HFFc6 (cell line): ENCODE data around the gene EGR4. TPM values are rescaled to one million over a fixed set of nuclear protein-coding genes. Genes with fewer than 3 reads are reported as not detected.

Source experiments
- DNase-seq: peaks from one replicate; pipeline ENCODE4 v3.0.0-alpha.2; 2018
- H3K27ac Mint-ChIP-seq: 2 replicates; pipeline ENCODE4 v1.8.0; 2020; ENCODE audit warnings: mild to moderate bottlenecking, mixed read lengths
- H3K27me3 Mint-ChIP-seq: 2 replicates; pipeline ENCODE4 v1.8.0; 2021; ENCODE audit warnings: mild to moderate bottlenecking, moderate library complexity, mixed read lengths; ENCODE audit not compliant: insufficient read depth
- H3K36me3 Mint-ChIP-seq: 2 replicates; pipeline ENCODE4 v1.8.0; 2021; ENCODE audit warnings: low read depth, mixed read lengths
- H3K4me1 Mint-ChIP-seq: 2 replicates; pipeline ENCODE4 v1.8.0; 2020; ENCODE audit warnings: low read depth, mixed read lengths
- H3K4me3 Mint-ChIP-seq: 2 replicates; pipeline ENCODE4 v1.8.0; 2020; ENCODE audit warnings: mild to moderate bottlenecking, moderate library complexity, mixed read lengths
- H3K9me3 Mint-ChIP-seq: 2 replicates; pipeline ENCODE4 v1.8.0; 2020; ENCODE audit warnings: mild to moderate bottlenecking, mixed read lengths
- CTCF ChIP-seq: fragments of 200-600 bp; sonication (generic); IDR thresholded peaks from 2 replicates; pipeline ENCODE4 v1.5.0; 2021; ENCODE audit warnings: antibody characterized with exemption, mild to moderate bottlenecking
- long read RNA-seq: library from polyadenylated mRNA; unstranded; transcript quantifications from one replicate; pipeline ENCODE4 v2.0.0, GENCODE V29; 2019
- total RNA-seq, 6 experiments: library from RNA; stranded (reverse); fragmentation: NEBNext Ultra II Directional; extraction: Animal tissue kit (Norgen Biotek cat#: 25700); gene quantifications; 2 replicates in 1 of 6; 3 replicates in 5 of 6; pipeline ENCODE4 v1.2.3, GENCODE V29; 2021

EGR4 gene
- not detected for total RNA-seq
- long read RNA-seq: 0 reads

GRCh38 chr2:73293534-73294171 lies at the start of gene EGR4:
TSS of gene EGR4 (minus strand) at chr2:73293548. CDS start at chr2:73293317, 231 bp downstream.
- peaks cover 9% of the 10 kb centered on the region for H3K4me1 Mint-ChIP-seq
- H3K4me3 Mint-ChIP-seq: no peak within 1 kb of the TSS
- peaks cover 45% of the 10 kb centered on the region for H3K27me3 Mint-ChIP-seq
- TF ChIP-seq CTCF: no peak
- DNase-seq: peak; percentile 28
- H3K36me3 Mint-ChIP-seq: no peaks in the 10 kb centered on the region
- H3K27ac Mint-ChIP-seq: no peak within 1 kb of the TSS
- no peaks in the 10 kb centered on the region for H3K9me3 Mint-ChIP-seq

GRCh38 chr2:73341039-73341438 lies 47.7 kb upstream of the EGR4 start:
- no peak overlapping the region for H3K27ac Mint-ChIP-seq
- H3K4me1 Mint-ChIP-seq: no peaks in the 10 kb centered on the region
- peaks cover 11% of the 10 kb centered on the region for H3K27me3 Mint-ChIP-seq
- no peaks in the 10 kb centered on the region for H3K36me3 Mint-ChIP-seq
- no peak for DNase-seq
- H3K9me3 Mint-ChIP-seq: no peaks in the 10 kb centered on the region
- TF ChIP-seq CTCF: no peak
- no peak overlapping the region for H3K4me3 Mint-ChIP-seq

GRCh38 chr2:73339201-73339600 lies 45.9 kb upstream of the EGR4 start:
- no peaks in the 10 kb centered on the region for H3K36me3 Mint-ChIP-seq
- no peak for DNase-seq
- no peak overlapping the region for H3K4me3 Mint-ChIP-seq
- H3K27me3 Mint-ChIP-seq: peaks cover 5% of the 10 kb centered on the region
- no peak for TF ChIP-seq CTCF
- H3K4me1 Mint-ChIP-seq: no peaks in the 10 kb centered on the region
- no peak overlapping the region for H3K27ac Mint-ChIP-seq
- no peaks in the 10 kb centered on the region; the same call in 1 of the 2 replicates for H3K9me3 Mint-ChIP-seq

GRCh38 chr2:73337828-73338227 lies 44.5 kb upstream of the EGR4 start:
- Mint-ChIP-seq H3K4me3 (no peak overlapping the region), H3K27me3 (peaks cover 5% of the 10 kb centered on the region), H3K36me3 (no peaks in the 10 kb centered on the region), H3K4me1 (no peaks in the 10 kb centered on the region), H3K27ac (no peak overlapping the region), H3K9me3 (no peaks in the 10 kb centered on the region; the same call in 1 of the 2 replicates)
- DNase-seq: no peak
- no peak for TF ChIP-seq CTCF

GRCh38 chr2:73334620-73335019 lies 41.3 kb upstream of the EGR4 start:
- H3K27me3 Mint-ChIP-seq: peaks cover 5% of the 10 kb centered on the region
- H3K27ac Mint-ChIP-seq: no peak overlapping the region
- no peaks in the 10 kb centered on the region for H3K4me1 Mint-ChIP-seq
- TF ChIP-seq CTCF: no peak
- DNase-seq: no peak
- H3K36me3 Mint-ChIP-seq: no peaks in the 10 kb centered on the region
- no peaks in the 10 kb centered on the region; the same call in 1 of the 2 replicates for H3K9me3 Mint-ChIP-seq
- H3K4me3 Mint-ChIP-seq: no peak overlapping the region
